ENCODE measurements around the gene C16orf74.

The C16orf74 gene

GRCh38 chr16:85778873-85779272 is 28.0 kb upstream of the C16orf74 start:
- no peak for DNase-seq (ENCODE audit: low spot score)
- in situ Hi-C loops (cut with MboI; ENCODE audit: low sequenced_read_pairs, unreplicated experiment): no loop called here
- no peak for TF ChIP-seq CTCF (IDR thresholded peaks at IDR 0.05; ENCODE audit: borderline replicate concordance, control extremely low read depth, extremely low read depth, insufficient read depth, missing control alignments)

- in situ Hi-C loops (cut with MboI; ENCODE audit: low sequenced_read_pairs, unreplicated experiment): no loop called here
- DNase-seq (ENCODE audit: low spot score): no peak
- TF ChIP-seq CTCF (IDR thresholded peaks at IDR 0.05; ENCODE audit: borderline replicate concordance, control extremely low read depth, extremely low read depth, insufficient read depth, missing control alignments): no peak
These were observed 26.9 kb upstream of the C16orf74 start for GRCh38 chr16:85777583-85778310.

- TF ChIP-seq CTCF (IDR thresholded peaks at IDR 0.05; ENCODE audit: borderline replicate concordance, control extremely low read depth, extremely low read depth, insufficient read depth, missing control alignments): no peak
- DNase-seq (ENCODE audit: low spot score): no peak
- in situ Hi-C loops (cut with MboI; ENCODE audit: low sequenced_read_pairs, unreplicated experiment): no loop called here
These were observed 23.9 kb upstream of the C16orf74 start for GRCh38 chr16:85774811-85775210.

- TF ChIP-seq CTCF (IDR thresholded peaks at IDR 0.05; ENCODE audit: borderline replicate concordance, control extremely low read depth, extremely low read depth, insufficient read depth, missing control alignments): no peak
- no peak for DNase-seq (ENCODE audit: low spot score)
- in situ Hi-C loops (cut with MboI; ENCODE audit: low sequenced_read_pairs, unreplicated experiment): no loop called here
These were observed 23.2 kb upstream of the C16orf74 start for GRCh38 chr16:85774136-85774535.

GRCh38 chr16:85773044-85773443 is 22.1 kb upstream of the C16orf74 start:
- no peak for TF ChIP-seq CTCF (IDR thresholded peaks at IDR 0.05; ENCODE audit: borderline replicate concordance, control extremely low read depth, extremely low read depth, insufficient read depth, missing control alignments)
- DNase-seq (ENCODE audit: low spot score): no peak
- in situ Hi-C loops (cut with MboI; ENCODE audit: low sequenced_read_pairs, unreplicated experiment): no loop called here

GRCh38 chr16:85770741-85771140 is 19.8 kb upstream of the C16orf74 start:
- TF ChIP-seq CTCF (IDR thresholded peaks at IDR 0.05; ENCODE audit: borderline replicate concordance, control extremely low read depth, extremely low read depth, insufficient read depth, missing control alignments): no peak
- in situ Hi-C loops (cut with MboI; ENCODE audit: low sequenced_read_pairs, unreplicated experiment): no loop called here
- DNase-seq (ENCODE audit: low spot score): no peak
